HepG2 (cell line): ENCODE measurements around the gene NFATC3.

Source experiments
- JUND ChIP-seq: sonication (generic); formaldehyde crosslinking; IDR thresholded peaks from 2 replicates; pipeline ENCODE4 v1.8.0; 2022; ENCODE audit warnings: mild to moderate bottlenecking, missing genetic modification reagents
- YY1 ChIP-seq: IDR thresholded peaks from 2 replicates; pipeline ENCODE4 v1.6.1; 2011; ENCODE audit warnings: low read length, low read depth, moderate library complexity, mild to moderate bottlenecking; ENCODE audit not compliant: insufficient read depth, insufficient replicate concordance
- TF ChIP-seq, protein P1 (sequence below): IDR thresholded peaks from 2 replicates; pipeline ENCODE4 v1.6.1; 2016; ENCODE audit warnings: missing compliant biosample characterization, missing genetic modification reagents, borderline replicate concordance
- TF ChIP-seq, protein P2 (sequence below): sonication (generic); formaldehyde crosslinking; IDR thresholded peaks from 2 replicates; pipeline ENCODE4 v1.5.0; 2020; ENCODE audit warnings: mild to moderate bottlenecking, missing genetic modification reagents, moderate library complexity

DNA sequence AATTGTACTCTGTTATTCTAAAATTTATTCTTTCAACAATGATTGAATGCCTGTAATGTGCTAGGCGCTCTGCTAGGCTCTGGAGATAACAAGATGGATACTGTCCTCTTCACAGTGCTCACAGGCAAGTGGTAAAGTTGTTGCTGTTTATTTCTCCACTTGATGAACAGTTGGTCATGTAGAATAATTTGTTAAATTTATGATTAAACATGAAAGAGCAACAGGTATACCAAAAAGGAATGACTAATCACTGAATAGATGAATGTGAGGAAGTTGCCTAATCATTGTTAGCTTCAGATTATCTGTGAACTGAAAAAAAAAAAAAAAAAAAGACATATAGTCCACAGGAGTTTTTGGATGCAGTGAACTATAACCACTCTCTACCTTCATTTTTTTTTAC lies 62.3 kb downstream of the NFATC3 start:
- TF ChIP-seq, protein P1, sequence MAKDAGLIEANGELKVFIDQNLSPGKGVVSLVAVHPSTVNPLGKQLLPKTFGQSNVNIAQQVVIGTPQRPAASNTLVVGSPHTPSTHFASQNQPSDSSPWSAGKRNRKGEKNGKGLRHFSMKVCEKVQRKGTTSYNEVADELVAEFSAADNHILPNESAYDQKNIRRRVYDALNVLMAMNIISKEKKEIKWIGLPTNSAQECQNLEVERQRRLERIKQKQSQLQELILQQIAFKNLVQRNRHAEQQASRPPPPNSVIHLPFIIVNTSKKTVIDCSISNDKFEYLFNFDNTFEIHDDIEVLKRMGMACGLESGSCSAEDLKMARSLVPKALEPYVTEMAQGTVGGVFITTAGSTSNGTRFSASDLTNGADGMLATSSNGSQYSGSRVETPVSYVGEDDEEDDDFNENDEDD (CRISPR knock-in tag) = no peak
- no peak for TF ChIP-seq JUND (CRISPR knock-in tag)
- TF ChIP-seq YY1 = no peak
- TF ChIP-seq, protein P2, sequence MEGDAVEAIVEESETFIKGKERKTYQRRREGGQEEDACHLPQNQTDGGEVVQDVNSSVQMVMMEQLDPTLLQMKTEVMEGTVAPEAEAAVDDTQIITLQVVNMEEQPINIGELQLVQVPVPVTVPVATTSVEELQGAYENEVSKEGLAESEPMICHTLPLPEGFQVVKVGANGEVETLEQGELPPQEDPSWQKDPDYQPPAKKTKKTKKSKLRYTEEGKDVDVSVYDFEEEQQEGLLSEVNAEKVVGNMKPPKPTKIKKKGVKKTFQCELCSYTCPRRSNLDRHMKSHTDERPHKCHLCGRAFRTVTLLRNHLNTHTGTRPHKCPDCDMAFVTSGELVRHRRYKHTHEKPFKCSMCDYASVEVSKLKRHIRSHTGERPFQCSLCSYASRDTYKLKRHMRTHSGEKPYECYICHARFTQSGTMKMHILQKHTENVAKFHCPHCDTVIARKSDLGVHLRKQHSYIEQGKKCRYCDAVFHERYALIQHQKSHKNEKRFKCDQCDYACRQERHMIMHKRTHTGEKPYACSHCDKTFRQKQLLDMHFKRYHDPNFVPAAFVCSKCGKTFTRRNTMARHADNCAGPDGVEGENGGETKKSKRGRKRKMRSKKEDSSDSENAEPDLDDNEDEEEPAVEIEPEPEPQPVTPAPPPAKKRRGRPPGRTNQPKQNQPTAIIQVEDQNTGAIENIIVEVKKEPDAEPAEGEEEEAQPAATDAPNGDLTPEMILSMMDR = no peak
